ENCODE results near the gene CAPN7.

The CAPN7 gene

GRCh38 chr3:15266510-15267376 lies 60.7 kb downstream of the CAPN7 start:
- no peak for TF ChIP-seq CTCF (IDR thresholded peaks at IDR 0.05; ENCODE audit: borderline replicate concordance, insufficient read depth, low read depth, low read length)
- no peak overlapping the region for H3K4me3 ChIP-seq (ENCODE audit: low read depth, low read length)

- TF ChIP-seq CTCF (IDR thresholded peaks at IDR 0.05; ENCODE audit: borderline replicate concordance, insufficient read depth, low read depth, low read length) = no peak
- no peak overlapping the region for H3K4me3 ChIP-seq (ENCODE audit: low read depth, low read length)
These were observed 61.5 kb downstream of the CAPN7 start for GRCh38 chr3:15267502-15267901.

DNA sequence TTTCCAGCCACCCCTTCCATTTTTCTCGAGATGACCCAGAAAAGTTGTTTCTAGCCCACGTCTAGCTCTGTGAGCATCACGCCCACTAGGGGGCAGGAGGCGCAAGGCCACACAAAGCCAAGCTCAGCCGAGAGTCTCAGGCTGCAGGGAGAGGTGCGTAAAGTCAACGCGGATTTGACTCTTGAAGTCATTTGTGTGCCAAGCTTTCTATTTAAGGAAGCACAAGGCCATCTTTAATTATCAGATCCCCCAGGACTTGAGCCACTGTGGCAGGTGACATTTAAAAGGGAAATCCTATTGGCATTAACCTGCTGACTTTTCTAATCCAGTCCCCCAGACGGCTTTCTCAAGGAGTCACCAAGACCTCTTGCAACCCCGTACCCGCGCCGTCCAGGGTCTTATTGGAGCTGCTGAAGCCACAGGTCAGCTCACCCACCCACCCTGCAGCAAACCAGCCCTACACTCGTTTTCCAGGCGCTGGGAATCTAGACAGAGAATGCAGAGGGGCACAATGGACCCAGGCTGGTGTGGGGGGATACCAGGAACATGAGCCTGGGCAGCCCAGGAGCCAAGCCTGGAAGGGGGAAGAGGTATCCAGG lies 62.1 kb downstream of the CAPN7 start:
- no peak overlapping the region for H3K4me3 ChIP-seq (ENCODE audit: low read depth, low read length)
- TF ChIP-seq CTCF (IDR thresholded peaks at IDR 0.05; ENCODE audit: borderline replicate concordance, insufficient read depth, low read depth, low read length) = peak; percentile 92

- TF ChIP-seq CTCF (IDR thresholded peaks at IDR 0.05; ENCODE audit: borderline replicate concordance, insufficient read depth, low read depth, low read length) = no peak
- no peak overlapping the region for H3K4me3 ChIP-seq (ENCODE audit: low read depth, low read length)
These were observed 63.3 kb downstream of the CAPN7 start for GRCh38 chr3:15269091-15269989.

GRCh38 chr3:15271030-15271429 lies 65.0 kb downstream of the CAPN7 start:
- H3K4me3 ChIP-seq (ENCODE audit: low read depth, low read length) = no peak overlapping the region
- no peak for TF ChIP-seq CTCF (IDR thresholded peaks at IDR 0.05; ENCODE audit: borderline replicate concordance, insufficient read depth, low read depth, low read length)

- no peak overlapping the region for H3K4me3 ChIP-seq (ENCODE audit: low read depth, low read length)
- no peak for TF ChIP-seq CTCF (IDR thresholded peaks at IDR 0.05; ENCODE audit: borderline replicate concordance, insufficient read depth, low read depth, low read length)
These were observed 65.8 kb downstream of the CAPN7 start for GRCh38 chr3:15271785-15272381.

All from GM12875 (cell line).